Panc1 (cell line): ENCODE measurements around the gene ORC3.

ENCODE experiments used
- POLR2AphosphoS5 ChIP-seq: IDR thresholded peaks from 2 replicates; pipeline ENCODE4 v1.6.1; 2012; ENCODE audit warnings: mild to moderate bottlenecking, low read depth, low read length, moderate library complexity
- TF ChIP-seq, protein P1 (sequence below): fragments of 450-650 bp; IDR thresholded peaks from 2 replicates; pipeline ENCODE4 v1.5.1; 2017; ENCODE audit warnings: mild to moderate bottlenecking

DNA sequence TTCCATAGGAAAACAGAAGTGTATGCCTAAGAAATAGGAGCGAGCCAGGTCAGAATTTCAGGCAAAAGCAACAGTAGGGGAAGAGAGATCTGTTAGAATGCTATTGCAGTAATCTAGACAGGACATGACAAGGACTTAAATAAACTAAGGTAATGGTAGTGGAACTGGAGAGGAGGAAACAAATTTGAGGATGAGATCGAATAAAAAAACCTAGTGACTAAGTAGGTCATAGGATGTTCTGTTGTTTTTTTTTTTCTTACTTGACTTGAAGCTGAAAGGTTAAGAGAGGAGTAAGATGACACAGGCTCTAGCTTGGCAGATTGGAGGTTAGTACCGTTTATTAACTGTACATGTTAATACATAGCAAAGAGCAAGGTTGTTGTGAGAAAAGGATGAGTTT, 28.6 kb downstream of the ORC3 start:
- TF ChIP-seq, protein P1, sequence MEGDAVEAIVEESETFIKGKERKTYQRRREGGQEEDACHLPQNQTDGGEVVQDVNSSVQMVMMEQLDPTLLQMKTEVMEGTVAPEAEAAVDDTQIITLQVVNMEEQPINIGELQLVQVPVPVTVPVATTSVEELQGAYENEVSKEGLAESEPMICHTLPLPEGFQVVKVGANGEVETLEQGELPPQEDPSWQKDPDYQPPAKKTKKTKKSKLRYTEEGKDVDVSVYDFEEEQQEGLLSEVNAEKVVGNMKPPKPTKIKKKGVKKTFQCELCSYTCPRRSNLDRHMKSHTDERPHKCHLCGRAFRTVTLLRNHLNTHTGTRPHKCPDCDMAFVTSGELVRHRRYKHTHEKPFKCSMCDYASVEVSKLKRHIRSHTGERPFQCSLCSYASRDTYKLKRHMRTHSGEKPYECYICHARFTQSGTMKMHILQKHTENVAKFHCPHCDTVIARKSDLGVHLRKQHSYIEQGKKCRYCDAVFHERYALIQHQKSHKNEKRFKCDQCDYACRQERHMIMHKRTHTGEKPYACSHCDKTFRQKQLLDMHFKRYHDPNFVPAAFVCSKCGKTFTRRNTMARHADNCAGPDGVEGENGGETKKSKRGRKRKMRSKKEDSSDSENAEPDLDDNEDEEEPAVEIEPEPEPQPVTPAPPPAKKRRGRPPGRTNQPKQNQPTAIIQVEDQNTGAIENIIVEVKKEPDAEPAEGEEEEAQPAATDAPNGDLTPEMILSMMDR = no peak
- TF ChIP-seq POLR2AphosphoS5 = no peak
